AG10803 (cell line): ENCODE data around the gene ACP1.

ENCODE experiments used
- DNase-seq: peaks from one replicate; pipeline ENCODE4 v3.0.0; 2010; ENCODE audit warnings: low read depth
- H3K4me3 ChIP-seq: 2 replicates; pipeline ENCODE4 v1.5.1; 2011; ENCODE audit warnings: mild to moderate bottlenecking, low read length, control low read depth
- CTCF ChIP-seq: conservative IDR thresholded peaks from 2 replicates; pipeline ENCODE4 v1.5.1; 2011; ENCODE audit warnings: mild to moderate bottlenecking, low read length, control low read depth, inconsistent platforms

Gene ACP1

GRCh38 chr2:279956-280649, 15.4 kb downstream of the ACP1 start:
- H3K4me3 ChIP-seq: no peak overlapping the region
- DNase-seq: no peak
- TF ChIP-seq CTCF: no peak

GRCh38 chr2:280650-281110, 15.9 kb downstream of the ACP1 start:
- no peak for TF ChIP-seq CTCF
- no peak for DNase-seq
- H3K4me3 ChIP-seq: no peak overlapping the region

GRCh38 chr2:281381-281780, 16.6 kb downstream of the ACP1 start:
- H3K4me3 ChIP-seq: no peak overlapping the region
- no peak for DNase-seq
- TF ChIP-seq CTCF: no peak

GRCh38 chr2:282371-283263, 17.9 kb downstream of the ACP1 start:
- no peak for TF ChIP-seq CTCF
- no peak for DNase-seq
- no peak overlapping the region for H3K4me3 ChIP-seq

GRCh38 chr2:283996-284794, 19.4 kb downstream of the ACP1 start:
- TF ChIP-seq CTCF: no peak
- no peak overlapping the region for H3K4me3 ChIP-seq
- peak; percentile 36 for DNase-seq

- no peak overlapping the region for H3K4me3 ChIP-seq
- TF ChIP-seq CTCF: no peak
- DNase-seq: no peak
These were observed 20.2 kb downstream of the ACP1 start for GRCh38 chr2:284896-285492.
